Activated CD8-positive, alpha-beta T cell treated with anti-CD3 and anti-CD28 coated beads for 36 hours (primary cell): ENCODE data around the gene APOH. TPM values are rescaled to one million over a fixed set of nuclear protein-coding genes. Genes with fewer than 3 reads are reported as not detected.

Source experiments
- ATAC-seq: fragments of 200-7000 bp; cut with Tn5 transposase; one replicate; pipeline ENCODE4 v1.10.0; 2021; ENCODE audit warnings: mild to moderate bottlenecking, moderate library complexity
- CTCF ChIA-PET: fragments of 350-600 bp; sonication (Branson Sonifier 250); formaldehyde crosslinking; loops from one replicate; lab custom pipeline; 2021; ENCODE audit warnings: antibody characterized with exemption; lab: Charles Lee
- POLR2A ChIA-PET: fragments of 350-600 bp; sonication (Branson Sonifier 250); formaldehyde crosslinking; loops from one replicate; lab custom pipeline; 2021; ENCODE audit warnings: antibody characterized with exemption; lab: Charles Lee
- DNase-seq: peaks from one replicate; pipeline ENCODE4 v3.0.0-alpha.2; 2020
- H3K27ac Mint-ChIP-seq: one replicate; pipeline ENCODE4 v1.8.0; 2021; ENCODE audit warnings: mild to moderate bottlenecking, mixed read lengths
- H3K27me3 Mint-ChIP-seq: one replicate; pipeline ENCODE4 v1.8.0; 2021; ENCODE audit warnings: mixed read lengths
- H3K36me3 Mint-ChIP-seq: one replicate; pipeline ENCODE4 v1.8.0; 2021; ENCODE audit warnings: low read depth, mixed read lengths
- H3K4me1 Mint-ChIP-seq: one replicate; pipeline ENCODE4 v1.8.0; 2021; ENCODE audit warnings: low read depth, mixed read lengths
- H3K4me3 Mint-ChIP-seq: one replicate; pipeline ENCODE4 v1.8.0; 2021; ENCODE audit warnings: mild to moderate bottlenecking, moderate library complexity, mixed read lengths
- H3K9me3 Mint-ChIP-seq: one replicate; pipeline ENCODE4 v1.8.0; 2021; ENCODE audit warnings: mixed read lengths
- intact Hi-C: fragments of 100-400 bp; cut with micrococcal nuclease; formaldehyde crosslinking; loops from one replicate; pipeline ENCODE4 v1.10.0; 2022
- total RNA-seq, 2 experiments: library from RNA; stranded (reverse); gene quantifications; one replicate each; pipeline ENCODE4 v1.2.3, GENCODE V29; 2021
- TF ChIP-seq, protein P1 (sequence below): fragments of 200-600 bp; IDR thresholded peaks from one replicate; pipeline ENCODE4 v1.8.0; 2022; ENCODE audit warnings: antibody characterized with exemption, mild to moderate bottlenecking

Gene APOH
- total RNA-seq, 2 experiments from 2014 or later, result not detected

GRCh38 chr17:66185862-66186261, 43.4 kb downstream of the APOH start:
- POLR2A ChIA-PET, result no interaction called here
- H3K9me3 Mint-ChIP-seq, result peaks cover 3% of the 10 kb centered on the region
- ATAC-seq, result no peak
- intact Hi-C loops, result no loop called here
- TF ChIP-seq, protein P1, sequence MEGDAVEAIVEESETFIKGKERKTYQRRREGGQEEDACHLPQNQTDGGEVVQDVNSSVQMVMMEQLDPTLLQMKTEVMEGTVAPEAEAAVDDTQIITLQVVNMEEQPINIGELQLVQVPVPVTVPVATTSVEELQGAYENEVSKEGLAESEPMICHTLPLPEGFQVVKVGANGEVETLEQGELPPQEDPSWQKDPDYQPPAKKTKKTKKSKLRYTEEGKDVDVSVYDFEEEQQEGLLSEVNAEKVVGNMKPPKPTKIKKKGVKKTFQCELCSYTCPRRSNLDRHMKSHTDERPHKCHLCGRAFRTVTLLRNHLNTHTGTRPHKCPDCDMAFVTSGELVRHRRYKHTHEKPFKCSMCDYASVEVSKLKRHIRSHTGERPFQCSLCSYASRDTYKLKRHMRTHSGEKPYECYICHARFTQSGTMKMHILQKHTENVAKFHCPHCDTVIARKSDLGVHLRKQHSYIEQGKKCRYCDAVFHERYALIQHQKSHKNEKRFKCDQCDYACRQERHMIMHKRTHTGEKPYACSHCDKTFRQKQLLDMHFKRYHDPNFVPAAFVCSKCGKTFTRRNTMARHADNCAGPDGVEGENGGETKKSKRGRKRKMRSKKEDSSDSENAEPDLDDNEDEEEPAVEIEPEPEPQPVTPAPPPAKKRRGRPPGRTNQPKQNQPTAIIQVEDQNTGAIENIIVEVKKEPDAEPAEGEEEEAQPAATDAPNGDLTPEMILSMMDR, result no peak
- peaks cover 1% of the 10 kb centered on the region for H3K27me3 Mint-ChIP-seq
- H3K36me3 Mint-ChIP-seq, result no peaks in the 10 kb centered on the region
- CTCF ChIA-PET, result no interaction called here
- no peak for DNase-seq
- H3K4me3 Mint-ChIP-seq, result no peak overlapping the region
- H3K27ac Mint-ChIP-seq, result no peak overlapping the region
- peaks cover 3% of the 10 kb centered on the region for H3K4me1 Mint-ChIP-seq

GRCh38 chr17:66184392-66184791, 44.8 kb downstream of the APOH start:
- CTCF ChIA-PET, result no interaction called here
- Mint-ChIP-seq H3K36me3 (no peaks in the 10 kb centered on the region), H3K27ac (no peak overlapping the region), H3K9me3 (peaks cover 3% of the 10 kb centered on the region), H3K4me1 (peaks cover 3% of the 10 kb centered on the region), H3K4me3 (no peak overlapping the region), H3K27me3 (peaks cover 1% of the 10 kb centered on the region)
- DNase-seq (no peak), ATAC-seq (no peak)
- POLR2A ChIA-PET, result no interaction called here
- intact Hi-C loops, result no loop called here
- TF ChIP-seq, protein P1, result no peak

- no peaks in the 10 kb centered on the region for H3K36me3 Mint-ChIP-seq
- DNase-seq, result no peak
- peaks cover 2% of the 10 kb centered on the region for H3K4me1 Mint-ChIP-seq
- CTCF ChIA-PET, result interaction anchor here (1.3 kb wide), 1 partner anchor 889 kb away, joined by 3 read pairs; no protein-coding TSS in a partner anchor
- intact Hi-C loops, result no loop called here
- no peak for ATAC-seq
- H3K27ac Mint-ChIP-seq, result no peak overlapping the region
- peaks cover 3% of the 10 kb centered on the region for H3K9me3 Mint-ChIP-seq
- H3K4me3 Mint-ChIP-seq, result no peak overlapping the region
- peaks cover 1% of the 10 kb centered on the region for H3K27me3 Mint-ChIP-seq
- POLR2A ChIA-PET, result no interaction called here
- TF ChIP-seq, protein P1, result no peak
Measured at GRCh38 chr17:66183529-66183928, 45.7 kb downstream of the APOH start.

DNA sequence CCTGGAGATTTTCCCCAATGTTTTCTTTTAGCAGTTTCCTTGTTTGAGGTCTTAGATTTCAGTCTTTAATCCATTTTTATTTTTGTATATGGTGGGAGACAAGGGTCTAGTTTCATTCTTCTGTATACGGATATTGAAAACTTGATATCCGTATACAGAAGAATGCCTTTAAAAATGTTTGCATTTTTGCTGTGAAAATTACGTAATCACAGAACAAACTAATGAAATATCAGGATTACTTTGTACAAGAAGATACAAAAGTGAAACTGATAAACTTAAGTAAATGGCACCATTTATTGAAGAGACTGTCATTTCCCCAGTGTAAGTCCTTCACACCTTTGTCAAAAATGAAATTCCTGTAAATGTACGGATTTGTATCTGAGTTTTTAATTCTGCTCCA, 50.6 kb downstream of the APOH start:
- Mint-ChIP-seq H3K4me1 (no peaks in the 10 kb centered on the region), H3K27ac (no peak overlapping the region), H3K9me3 (no peaks in the 10 kb centered on the region), H3K36me3 (no peaks in the 10 kb centered on the region), H3K27me3 (no peaks in the 10 kb centered on the region), H3K4me3 (no peak overlapping the region)
- TF ChIP-seq, protein P1, result no peak
- DNase-seq (no peak), ATAC-seq (no peak)
- CTCF ChIA-PET, result no interaction called here
- POLR2A ChIA-PET, result interaction anchor here (0.6 kb wide), 1 partner anchor 51 kb away, joined by 3 read pairs; the partner anchor contains the start of gene APOH
- intact Hi-C loops, result no loop called here

DNA sequence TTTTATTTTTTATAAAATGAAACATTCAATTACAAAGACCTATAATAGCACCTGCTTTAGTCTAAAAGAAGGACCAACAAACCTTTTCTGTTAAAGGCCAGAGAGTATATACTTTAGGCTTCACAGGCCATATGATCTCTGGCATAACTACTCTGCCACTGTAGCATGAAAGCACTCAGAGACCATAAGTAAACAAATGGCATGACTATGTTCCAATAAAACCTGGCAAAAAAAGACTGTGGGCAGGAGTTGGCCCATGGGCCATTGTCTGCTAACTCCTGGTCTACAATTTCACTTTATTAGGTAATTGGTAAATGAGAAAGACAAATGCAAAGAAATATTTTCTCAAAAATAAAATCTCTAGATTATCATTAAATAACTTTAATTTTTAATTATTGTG, 52.2 kb downstream of the APOH start:
- intact Hi-C loops, result no loop called here
- Mint-ChIP-seq H3K27ac (no peak overlapping the region), H3K9me3 (no peaks in the 10 kb centered on the region), H3K36me3 (no peaks in the 10 kb centered on the region), H3K4me1 (no peaks in the 10 kb centered on the region), H3K4me3 (no peak overlapping the region), H3K27me3 (no peaks in the 10 kb centered on the region)
- no peak for DNase-seq
- ChIA-PET CTCF (no interaction called here), POLR2A (no interaction called here)
- TF ChIP-seq, protein P1, result no peak
- no peak for ATAC-seq
